IgD-negative memory B cell (primary cell): ENCODE measurements around the gene MPG. TPM values are rescaled to one million over a fixed set of nuclear protein-coding genes. Genes with fewer than 3 reads are reported as not detected.

ENCODE experiments used
- H3K27ac Mint-ChIP-seq, 3 donors: one replicate each; pipeline ENCODE4 v1.8.0; 2020 to 2022; ENCODE audit warnings: mild to moderate bottlenecking in 3 of 3, mixed read lengths in 3 of 3, moderate library complexity in 1 of 3
- H3K27me3 Mint-ChIP-seq: one replicate; pipeline ENCODE4 v1.8.0; 2021; ENCODE audit warnings: mixed read lengths
- H3K36me3 Mint-ChIP-seq: one replicate; pipeline ENCODE4 v1.8.0; 2020; ENCODE audit warnings: mild to moderate bottlenecking, mixed read lengths
- H3K4me1 Mint-ChIP-seq, 3 donors: one replicate each; pipeline ENCODE4 v1.8.0; 2020 to 2022; ENCODE audit warnings: mixed read lengths in 3 of 3, mild to moderate bottlenecking in 1 of 3
- H3K4me3 Mint-ChIP-seq, 4 donors: one replicate each; pipeline ENCODE4 v1.8.0; 2020 to 2022; ENCODE audit warnings: mild to moderate bottlenecking in 4 of 4, mixed read lengths in 4 of 4, moderate library complexity in 3 of 4
- H3K9me3 Mint-ChIP-seq, 3 donors: one replicate each; pipeline ENCODE4 v1.8.0; 2020 to 2021; ENCODE audit warnings: mixed read lengths in 3 of 3, mild to moderate bottlenecking in 1 of 3
- polyA plus RNA-seq: library from polyadenylated mRNA; unstranded; fragments of 300-500 nt; fragmentation: Illumina TruSeq; gene quantifications from one replicate; pipeline ENCODE4 v1.2.3, GENCODE V29; 2021

MPG gene
- polyA plus RNA-seq, 1 donor from 2014 or later, result 87.6 TPM

DNA sequence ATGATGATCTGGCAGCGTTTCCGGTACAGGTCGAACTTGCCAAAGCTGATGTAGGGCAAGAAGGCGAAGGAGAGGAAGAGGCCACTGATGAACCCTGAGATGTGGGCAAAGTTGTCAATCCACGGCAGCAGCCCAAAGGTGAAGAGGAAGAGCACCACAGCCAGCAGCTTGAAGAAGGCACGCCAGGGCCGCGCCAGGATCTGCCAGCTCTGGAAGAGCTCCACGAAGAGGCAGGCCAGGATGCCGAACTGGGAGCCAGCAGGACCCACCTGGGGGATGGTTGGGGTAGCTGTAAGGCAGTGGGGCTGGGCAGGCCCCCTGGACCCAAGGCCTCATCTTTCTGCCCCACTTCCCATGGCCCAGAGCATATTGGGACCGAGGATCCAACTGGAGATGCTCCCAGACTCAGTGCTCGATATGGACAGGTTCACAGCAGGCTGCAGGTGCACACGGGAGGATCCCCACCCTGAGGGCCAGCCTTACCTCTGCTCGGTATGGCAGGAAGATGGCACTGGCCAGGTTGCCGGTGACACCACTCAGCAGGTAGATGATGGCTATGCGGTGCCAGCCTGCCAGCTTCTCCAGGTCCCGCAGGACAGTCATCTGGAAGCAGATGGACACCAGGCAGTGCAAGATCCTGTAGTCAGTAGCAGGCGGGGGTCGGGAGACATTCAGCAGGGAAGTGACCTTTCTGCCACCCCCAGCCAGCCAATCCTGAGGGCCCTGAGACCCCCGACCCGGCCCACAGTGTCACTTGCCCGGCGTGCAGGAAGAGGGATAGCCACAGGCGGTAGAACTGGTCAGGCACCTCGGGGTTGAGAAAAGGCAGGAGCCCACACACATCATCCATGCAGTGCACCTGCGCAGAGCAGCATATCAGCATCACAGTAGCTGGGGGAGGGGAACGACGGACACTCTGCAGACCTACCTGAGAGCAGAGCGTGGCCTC lies 19.3 kb upstream of the MPG start:
- H3K36me3 Mint-ChIP-seq, result no peaks in the 10 kb centered on the region
- H3K4me1 Mint-ChIP-seq, result peaks cover 7 to 11% (median 7%) of the 10 kb centered on the region in 3 donors
- no peaks in the 10 kb centered on the region for H3K27me3 Mint-ChIP-seq
- H3K27ac Mint-ChIP-seq, result peak overlapping the region in 1 of 3 donors; percentile 59
- H3K4me3 Mint-ChIP-seq, result no peak overlapping the region
- H3K9me3 Mint-ChIP-seq, result no peaks in the 10 kb centered on the region

DNA sequence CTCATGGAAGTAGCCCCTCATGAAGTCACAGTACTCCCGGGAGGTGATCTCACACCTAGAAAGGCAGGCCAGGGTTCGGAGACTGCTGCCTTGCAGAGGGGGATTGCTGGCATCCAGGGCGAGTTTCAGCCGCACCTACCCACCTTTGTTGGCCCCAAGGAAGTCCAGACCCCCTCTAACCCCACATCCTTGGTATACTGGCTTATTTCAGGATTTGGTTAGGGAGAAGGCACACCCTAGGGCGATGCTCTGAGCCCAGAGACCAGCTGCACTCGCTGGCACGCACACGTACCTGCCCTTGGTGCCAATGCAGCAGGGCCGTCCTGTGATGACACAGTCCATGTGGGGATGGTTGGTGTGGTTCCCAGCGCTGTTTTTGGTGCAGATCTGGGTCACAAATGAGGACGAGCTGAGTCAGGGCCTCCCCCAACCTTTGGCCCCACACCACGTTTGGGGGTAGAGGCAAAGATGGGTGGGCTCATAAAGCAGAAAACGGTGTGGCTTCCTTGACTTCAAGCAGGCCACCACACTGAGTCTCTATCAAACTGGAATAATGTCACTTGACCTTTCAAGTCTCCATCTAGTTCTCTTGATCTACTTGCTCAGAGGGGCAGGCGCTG lies 18.5 kb upstream of the MPG start:
- peak overlapping the region in 1 of 3 donors; percentile 59 for H3K27ac Mint-ChIP-seq
- no peaks in the 10 kb centered on the region for H3K36me3 Mint-ChIP-seq
- peaks cover 4% of the 10 kb centered on the region in 3 donors for H3K4me1 Mint-ChIP-seq
- H3K9me3 Mint-ChIP-seq, result no peaks in the 10 kb centered on the region
- H3K27me3 Mint-ChIP-seq, result no peaks in the 10 kb centered on the region
- H3K4me3 Mint-ChIP-seq, result no peak overlapping the region

DNA sequence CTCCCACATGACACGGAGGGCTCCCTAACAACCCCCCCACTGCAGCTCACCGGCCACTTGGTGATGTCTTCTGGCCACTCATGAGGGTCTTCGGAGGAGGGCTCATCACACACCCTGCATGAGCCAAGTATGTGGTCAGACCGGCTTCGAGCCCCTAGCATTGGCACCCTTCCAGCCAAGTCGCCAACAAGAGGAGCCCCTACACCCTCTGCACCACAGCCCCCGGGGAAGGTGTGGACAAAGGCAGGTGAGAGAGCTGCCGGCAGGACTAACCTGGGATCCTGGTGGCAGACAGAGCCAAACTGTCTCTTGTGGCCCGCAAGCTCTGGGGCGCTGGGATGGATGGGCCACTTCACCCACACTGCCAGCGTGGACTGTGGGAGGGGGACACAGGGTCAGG lies 17.9 kb upstream of the MPG start:
- H3K4me3 Mint-ChIP-seq, result no peak overlapping the region
- H3K27me3 Mint-ChIP-seq, result no peaks in the 10 kb centered on the region
- peaks cover under 1 to 4% (median 1%) of the 10 kb centered on the region in 3 donors for H3K4me1 Mint-ChIP-seq
- H3K9me3 Mint-ChIP-seq, result no peaks in the 10 kb centered on the region
- no peaks in the 10 kb centered on the region for H3K36me3 Mint-ChIP-seq
- H3K27ac Mint-ChIP-seq, result no peak overlapping the region

DNA sequence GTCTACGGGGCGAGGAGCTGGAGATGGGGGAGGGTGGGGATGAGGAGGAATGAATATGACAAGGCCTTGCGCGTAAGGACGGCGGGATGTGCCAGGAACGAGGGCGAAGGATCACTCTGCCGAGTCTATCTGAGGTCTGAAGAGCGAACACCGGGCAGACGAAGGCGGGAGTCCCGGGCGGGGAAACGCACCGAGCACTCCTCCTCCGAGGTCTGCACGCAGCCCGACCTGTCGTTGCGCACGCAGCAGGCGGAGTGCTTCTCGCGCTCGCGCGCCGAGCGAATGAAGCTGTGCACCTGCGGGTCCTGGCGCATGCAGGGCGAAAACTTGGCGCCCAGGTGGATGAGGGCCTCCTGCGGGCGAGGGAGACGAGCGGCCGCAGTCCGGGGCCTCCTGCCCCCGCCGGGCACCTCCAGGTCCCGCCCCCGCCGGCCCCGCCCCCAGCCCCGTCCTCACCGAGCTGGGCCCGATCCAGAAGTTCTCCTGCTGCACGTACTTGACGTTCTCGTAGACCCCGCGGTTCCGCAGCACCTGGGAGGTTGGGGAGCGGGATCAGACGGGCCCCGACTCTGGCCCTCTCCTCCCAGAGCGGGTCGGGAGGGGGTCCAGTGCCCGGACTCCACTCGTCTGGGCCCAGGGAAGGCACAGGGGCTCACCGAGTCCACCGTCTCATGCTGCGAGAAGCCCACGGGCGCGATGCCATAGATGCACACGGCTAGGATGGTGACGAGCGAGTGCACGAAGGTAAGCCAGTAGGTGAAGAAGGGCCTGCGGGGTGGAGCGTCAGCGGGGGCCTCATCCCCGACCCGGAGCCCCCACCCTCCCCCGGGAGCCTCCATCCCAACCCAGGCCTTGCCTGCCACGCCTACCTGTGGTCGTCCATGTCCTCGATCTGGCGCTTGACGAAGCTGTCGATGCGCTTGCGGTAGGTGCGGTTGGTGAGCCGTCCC lies 16.8 kb upstream of the MPG start:
- Mint-ChIP-seq H3K9me3 (no peaks in the 10 kb centered on the region), H3K36me3 (no peaks in the 10 kb centered on the region), H3K27me3 (peaks cover 2% of the 10 kb centered on the region), H3K4me1 (peaks cover 1 to 2% (median 2%) of the 10 kb centered on the region in 3 donors), H3K27ac (no peak overlapping the region), H3K4me3 (no peak overlapping the region)

DNA sequence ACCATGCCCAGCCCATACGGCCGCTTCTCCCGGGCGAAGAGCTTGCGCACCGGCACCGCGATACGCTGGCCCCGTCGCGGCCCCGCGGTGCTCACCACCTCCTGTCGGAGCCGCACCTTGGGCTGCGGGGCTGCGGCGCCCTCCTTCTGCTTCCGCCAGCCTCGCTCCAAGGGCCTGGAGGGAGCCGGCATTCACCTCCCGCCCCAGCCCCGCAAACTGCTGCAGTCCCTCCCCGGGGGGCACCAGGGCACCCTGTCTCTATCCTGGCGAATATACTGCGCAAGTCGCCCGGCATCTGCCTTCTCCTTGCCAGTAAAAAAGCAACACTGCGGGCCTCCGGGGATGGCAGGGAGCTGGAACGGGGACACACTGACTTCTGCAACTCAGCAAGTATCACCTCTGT lies 16.1 kb upstream of the MPG start:
- Mint-ChIP-seq H3K27ac (no peak overlapping the region), H3K4me1 (peaks cover 0 to 2% (median 2%) of the 10 kb centered on the region in 3 donors), H3K27me3 (peaks cover 2% of the 10 kb centered on the region), H3K9me3 (no peaks in the 10 kb centered on the region), H3K36me3 (no peaks in the 10 kb centered on the region), H3K4me3 (no peak overlapping the region)

DNA sequence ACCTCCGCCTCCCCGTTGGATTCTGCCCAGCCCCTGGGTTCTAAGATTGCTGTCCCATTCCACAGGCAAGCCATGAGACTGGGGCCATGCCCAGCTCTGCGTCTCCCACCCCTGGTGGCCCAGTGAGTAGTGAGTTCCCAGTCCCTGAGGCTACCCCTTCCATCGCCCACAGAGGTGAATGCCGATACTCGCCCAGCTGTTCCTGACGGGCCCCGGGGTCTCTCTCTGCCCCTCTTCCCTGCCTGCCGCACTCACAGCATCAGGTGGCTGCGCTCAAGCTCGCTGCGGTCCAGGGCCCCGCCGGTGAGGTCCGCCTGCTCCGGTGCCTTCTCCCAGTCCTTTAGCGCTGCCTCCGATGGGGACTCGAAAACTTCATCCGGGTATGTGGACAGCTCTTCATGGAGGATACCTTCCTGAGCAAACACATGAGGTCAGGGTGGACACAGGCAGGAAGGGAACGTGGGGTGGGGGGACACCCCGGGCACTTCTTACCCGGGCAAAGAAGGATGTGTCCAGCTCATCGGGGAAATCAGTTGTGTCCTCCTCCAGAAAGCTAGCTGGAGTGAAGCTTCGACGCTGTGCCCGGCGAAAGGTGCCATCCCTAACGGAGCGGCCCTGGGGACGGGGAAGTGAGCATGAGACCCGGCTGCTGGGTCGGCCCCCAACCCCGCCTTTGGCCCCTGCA lies 15.6 kb upstream of the MPG start:
- Mint-ChIP-seq H3K27me3 (peaks cover 2% of the 10 kb centered on the region), H3K27ac (no peak overlapping the region), H3K4me3 (no peak overlapping the region), H3K4me1 (peaks cover 0 to 2% (median 2%) of the 10 kb centered on the region in 3 donors), H3K9me3 (no peaks in the 10 kb centered on the region), H3K36me3 (no peaks in the 10 kb centered on the region)

DNA sequence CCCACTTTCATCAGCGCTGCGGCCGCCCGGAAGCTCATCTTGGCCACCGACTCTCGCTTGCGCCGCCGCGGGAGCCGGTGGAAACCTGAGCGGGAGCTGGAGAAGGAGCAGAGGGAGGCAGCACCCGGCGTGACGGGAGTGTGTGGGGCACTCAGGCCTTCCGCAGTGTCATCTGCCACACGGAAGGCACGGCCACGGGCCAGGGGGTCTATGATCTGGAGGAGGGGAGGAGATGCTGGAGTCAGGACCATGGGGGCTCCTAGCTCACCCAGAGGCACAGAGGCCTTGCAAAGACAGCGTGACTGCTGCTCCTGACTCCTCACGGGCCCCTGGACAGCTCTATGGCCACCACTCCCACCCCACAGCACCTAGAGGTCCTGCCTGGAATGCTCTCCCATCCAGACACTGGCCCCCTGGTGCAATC lies 15.0 kb upstream of the MPG start:
- H3K4me3 Mint-ChIP-seq, result no peak overlapping the region
- H3K27me3 Mint-ChIP-seq, result peaks cover 2% of the 10 kb centered on the region
- H3K4me1 Mint-ChIP-seq, result peaks cover 0 to 2% (median 2%) of the 10 kb centered on the region in 3 donors
- no peaks in the 10 kb centered on the region for H3K9me3 Mint-ChIP-seq
- H3K27ac Mint-ChIP-seq, result no peak overlapping the region
- no peaks in the 10 kb centered on the region for H3K36me3 Mint-ChIP-seq

DNA sequence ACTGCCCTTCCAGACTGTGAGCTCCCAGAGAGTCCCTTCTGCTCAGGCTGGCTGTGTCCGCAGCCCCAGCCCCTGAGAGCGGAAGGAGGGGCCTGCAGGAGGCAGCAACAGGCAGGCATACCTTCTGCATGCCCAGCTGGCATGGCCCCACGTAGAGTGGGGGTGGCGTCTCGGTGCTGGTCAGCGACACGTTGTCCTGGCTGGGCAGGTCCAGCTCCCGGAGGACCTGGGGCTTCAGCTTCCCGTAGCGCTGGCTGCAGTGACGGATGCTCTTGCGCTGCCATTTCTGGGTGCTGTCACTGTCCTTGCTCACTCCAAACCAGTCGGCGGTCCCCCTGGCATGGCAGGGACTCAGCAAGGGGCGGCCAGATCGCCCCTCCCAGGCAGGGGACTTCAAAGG lies 14.6 kb upstream of the MPG start:
- Mint-ChIP-seq H3K9me3 (no peaks in the 10 kb centered on the region), H3K4me3 (no peak overlapping the region), H3K4me1 (peaks cover 0 to 2% (median 2%) of the 10 kb centered on the region in 3 donors), H3K27me3 (peaks cover 2% of the 10 kb centered on the region), H3K27ac (no peak overlapping the region), H3K36me3 (no peaks in the 10 kb centered on the region)

DNA sequence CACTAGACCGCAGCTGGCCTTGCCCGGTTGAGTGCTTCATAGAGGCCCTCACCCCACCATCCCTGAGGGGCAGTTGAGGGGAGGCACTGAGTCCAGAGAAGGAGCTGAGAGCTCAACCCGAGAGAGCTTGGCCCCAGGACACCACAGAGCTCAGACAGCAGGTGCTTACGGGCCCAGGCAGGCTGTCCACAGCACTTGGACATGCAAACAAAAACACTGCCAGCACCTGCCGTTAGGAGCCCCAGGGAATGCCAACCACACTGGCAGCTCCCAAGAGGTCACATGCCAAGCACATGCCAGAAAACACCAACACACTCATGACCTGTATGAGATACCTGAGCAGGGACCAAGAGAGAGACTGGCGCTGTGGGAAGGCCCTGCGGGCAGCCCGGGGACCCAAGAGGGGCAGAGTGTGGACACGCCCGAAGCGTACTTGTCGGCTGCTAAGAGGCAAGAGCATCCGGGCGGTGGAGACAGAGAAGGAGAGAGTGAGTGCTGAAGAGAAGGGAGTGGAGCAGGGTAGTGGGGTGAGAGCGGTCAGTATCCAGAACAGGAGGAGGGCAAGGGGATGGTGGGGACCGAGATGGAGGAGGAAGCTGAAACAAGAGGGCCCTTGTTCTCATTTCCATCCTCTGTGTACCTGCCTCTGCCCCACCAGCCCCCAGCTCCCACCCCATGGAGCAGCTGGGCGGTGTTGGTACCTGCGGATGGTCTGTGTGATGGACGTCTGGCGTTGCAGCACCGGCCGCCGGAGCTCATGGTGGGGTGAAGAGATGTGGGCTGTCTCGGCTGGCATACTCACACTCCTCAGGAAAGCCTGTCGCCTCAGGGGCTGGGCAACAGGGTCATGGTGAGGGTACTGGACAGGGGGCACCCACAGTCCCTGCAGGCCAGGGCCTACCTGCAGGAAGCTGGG lies 13.8 kb upstream of the MPG start:
- H3K36me3 Mint-ChIP-seq, result no peaks in the 10 kb centered on the region
- peak overlapping the region in 1 of 3 donors; percentile 62 for H3K27ac Mint-ChIP-seq
- no peaks in the 10 kb centered on the region for H3K9me3 Mint-ChIP-seq
- peaks cover 4% of the 10 kb centered on the region for H3K27me3 Mint-ChIP-seq
- H3K4me3 Mint-ChIP-seq, result peak overlapping the region in 1 of 4 donors; percentile 52
- H3K4me1 Mint-ChIP-seq, result peaks cover 0 to 2% (median 2%) of the 10 kb centered on the region in 3 donors

DNA sequence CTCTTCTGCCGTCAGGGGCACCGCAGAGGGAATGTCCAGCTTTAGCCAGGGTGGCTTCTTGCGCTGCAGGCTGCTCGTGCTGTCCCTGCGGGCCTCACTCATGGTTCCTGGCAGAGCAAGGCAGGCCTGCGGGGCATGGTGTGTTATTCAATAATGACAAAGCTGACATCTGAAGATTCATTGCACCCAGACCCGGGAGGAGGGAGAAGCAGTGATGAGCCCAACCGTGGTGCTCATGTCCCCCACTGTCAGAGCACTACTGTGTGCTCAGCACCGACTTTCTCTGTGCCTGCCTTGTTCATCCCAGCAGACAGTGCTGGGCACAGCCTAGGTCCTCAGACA lies 13.1 kb upstream of the MPG start:
- H3K27me3 Mint-ChIP-seq, result peaks cover 4% of the 10 kb centered on the region
- H3K9me3 Mint-ChIP-seq, result no peaks in the 10 kb centered on the region
- no peaks in the 10 kb centered on the region for H3K36me3 Mint-ChIP-seq
- H3K27ac Mint-ChIP-seq, result peak overlapping the region in 1 of 3 donors; percentile 62
- H3K4me1 Mint-ChIP-seq, result peaks cover 0 to 2% (median 2%) of the 10 kb centered on the region in 3 donors
- H3K4me3 Mint-ChIP-seq, result no peak overlapping the region

DNA sequence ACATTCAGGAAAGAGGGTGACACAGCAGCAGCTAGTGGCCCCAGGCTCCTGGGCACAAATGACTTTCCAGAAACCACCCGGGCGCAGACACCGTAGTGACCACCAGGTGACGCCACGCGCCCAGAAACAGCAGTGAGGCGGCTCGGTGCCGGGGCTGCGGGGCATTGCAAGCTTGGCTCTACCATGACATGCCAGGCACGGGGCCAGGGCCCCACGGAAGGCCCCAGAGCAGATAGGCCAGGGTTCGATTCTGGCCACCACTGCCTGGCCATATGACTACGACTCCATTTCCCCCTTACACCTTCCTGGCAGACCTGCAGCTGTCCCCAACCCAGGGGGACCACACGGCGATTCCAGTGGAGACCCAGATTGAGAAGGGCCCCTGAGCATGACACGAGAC lies 12.3 kb upstream of the MPG start:
- Mint-ChIP-seq H3K27ac (no peak overlapping the region), H3K36me3 (no peaks in the 10 kb centered on the region)

DNA sequence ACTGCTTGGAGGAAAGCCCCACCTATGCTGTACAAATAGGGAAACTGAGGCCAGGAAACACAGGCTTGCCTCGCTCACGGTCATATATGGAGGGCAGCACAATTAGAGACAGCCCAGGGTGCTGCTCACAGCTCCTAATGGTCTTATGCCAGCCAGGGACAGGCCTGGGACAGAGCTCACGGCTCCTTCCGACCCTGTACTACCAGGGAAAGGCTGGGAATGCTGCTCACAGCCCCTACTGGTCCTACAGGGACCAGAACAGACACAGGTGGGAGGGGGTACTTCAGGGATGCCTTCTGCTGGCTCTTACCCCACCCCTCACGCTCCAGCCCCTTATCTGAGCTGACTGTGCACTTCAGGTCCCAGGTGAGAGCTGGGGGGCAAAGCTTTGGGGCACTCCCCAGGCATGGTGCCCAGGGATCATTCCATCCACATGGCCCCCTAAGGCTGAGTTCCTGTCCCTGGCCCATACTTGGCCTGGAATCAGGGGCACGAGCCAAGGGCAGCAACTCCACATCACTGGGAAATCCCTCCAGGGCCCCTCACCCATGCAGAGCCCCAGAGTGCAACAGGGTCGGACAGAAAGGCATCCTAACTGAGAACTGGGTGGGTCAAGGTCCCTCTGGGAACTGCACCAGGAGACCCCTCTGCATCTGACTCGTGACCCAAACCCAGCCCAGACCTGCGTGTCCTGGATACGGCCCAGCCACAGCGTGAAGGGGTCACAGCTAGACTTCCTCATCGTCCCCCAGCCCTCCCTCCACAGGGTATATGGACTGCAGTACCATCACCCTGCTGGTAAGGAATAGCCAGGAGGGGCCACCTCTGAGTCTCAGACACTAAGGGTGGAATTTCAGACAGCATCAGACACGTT lies 11.5 kb upstream of the MPG start:
- no peak overlapping the region for H3K4me3 Mint-ChIP-seq
- no peaks in the 10 kb centered on the region for H3K9me3 Mint-ChIP-seq

More for the DNA sequence above, 12.3 kb upstream of the MPG start:
- peak overlapping the region in 1 of 4 donors; percentile 5 for H3K4me3 Mint-ChIP-seq
- peaks cover 0 to 2% (median 2%) of the 10 kb centered on the region in 3 donors for H3K4me1 Mint-ChIP-seq
- H3K9me3 Mint-ChIP-seq, result no peaks in the 10 kb centered on the region
- H3K27me3 Mint-ChIP-seq, result peaks cover 5% of the 10 kb centered on the region

More for the DNA sequence above, 11.5 kb upstream of the MPG start:
- H3K4me1 Mint-ChIP-seq, result peaks cover 0 to 2% (median 2%) of the 10 kb centered on the region in 3 donors
- H3K36me3 Mint-ChIP-seq, result no peaks in the 10 kb centered on the region
- no peak overlapping the region for H3K27ac Mint-ChIP-seq
- peaks cover 9% of the 10 kb centered on the region for H3K27me3 Mint-ChIP-seq
